Measurements from ENCODE around the gene PITPNB.

DNA sequence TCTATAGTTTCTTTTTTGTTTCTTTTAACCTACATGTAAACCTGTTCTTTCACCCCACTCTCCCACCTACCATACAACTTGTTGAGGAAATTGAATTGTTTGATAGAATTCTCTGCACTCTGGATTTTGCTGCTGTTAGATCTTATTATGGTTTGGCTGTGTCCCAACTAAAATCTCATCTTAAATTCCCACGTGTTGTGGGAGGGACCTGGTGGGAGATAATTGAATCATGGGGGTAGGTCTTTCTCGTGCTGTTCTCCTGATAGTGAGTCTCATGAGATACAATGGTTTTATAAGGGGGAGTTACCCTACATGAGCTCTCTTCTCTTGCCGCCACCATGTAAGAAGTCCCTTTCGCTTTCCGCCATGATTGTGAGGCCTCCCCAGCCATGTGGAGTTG lies 15.0 kb upstream of the PITPNB start:
- TF ChIP-seq EZH2 (IDR thresholded peaks at IDR 0.05) (no peak), POLR2AphosphoS5 (IDR thresholded peaks at IDR 0.05; ENCODE audit: borderline replicate concordance, low read depth, low read length) (no peak)

Measured in SK-N-MC (cell line).